ENCODE data around the gene FGFRL1.

- TF ChIP-seq POLR2A (IDR thresholded peaks at IDR 0.05; ENCODE audit: low read length) (no peak), GATA1 (IDR thresholded peaks at IDR 0.05; ENCODE audit: low read depth, low read length) (no peak)
These were observed 12.7 kb downstream of the FGFRL1 start for GRCh38 chr4:1023895-1024740.
